SK-N-SH (cell line): ENCODE results near the gene CEACAM5.

Experiments
- CTCF ChIP-seq: fragments of 200-600 bp; sonication (generic); IDR thresholded peaks from 2 replicates; pipeline ENCODE4 v1.6.1; 2017; ENCODE audit warnings: antibody characterized with exemption, mild to moderate bottlenecking, moderate library complexity
- EP300 ChIP-seq, 2 experiments: IDR thresholded peaks; 2 replicates each; pipeline versions ENCODE4 v1.4.0 to v1.6.1; 2012; ENCODE audit warnings: borderline replicate concordance in 1 of 2, low read depth in 1 of 2, low read length in 1 of 2
- FOSL2 ChIP-seq: IDR thresholded peaks from 2 replicates; pipeline ENCODE4 v1.4.0; 2012; ENCODE audit warnings: low read depth, mild to moderate bottlenecking, moderate library complexity, borderline replicate concordance
- GABPA ChIP-seq: IDR thresholded peaks from 2 replicates; pipeline ENCODE4 v1.4.0; 2012; ENCODE audit warnings: low read depth, mild to moderate bottlenecking
- RAD21 ChIP-seq: IDR thresholded peaks from 2 replicates; pipeline ENCODE4 v1.6.1; 2012; ENCODE audit warnings: mild to moderate bottlenecking, low read length
- RCOR1 ChIP-seq: fragments of 150-350 bp; IDR thresholded peaks from 2 replicates; pipeline ENCODE4 v1.6.1; 2017; ENCODE audit warnings: antibody characterized with exemption, low read length
- RXRA ChIP-seq: IDR thresholded peaks from 2 replicates; pipeline ENCODE4 v1.4.0; 2012; ENCODE audit warnings: low read depth, mild to moderate bottlenecking, borderline replicate concordance
- SIN3A ChIP-seq: IDR thresholded peaks from 2 replicates; pipeline ENCODE4 v1.6.1; 2012; ENCODE audit warnings: low read depth, mild to moderate bottlenecking, low read length, moderate library complexity, borderline replicate concordance
- TAF1 ChIP-seq: IDR thresholded peaks from 2 replicates; pipeline ENCODE4 v1.6.1; 2012; ENCODE audit warnings: low read depth, mild to moderate bottlenecking, low read length, moderate library complexity, borderline replicate concordance
- USF1 ChIP-seq: IDR thresholded peaks from 2 replicates; pipeline ENCODE4 v1.4.0; 2012; ENCODE audit warnings: low read depth, borderline replicate concordance
- USF2 ChIP-seq: fragments of 150-350 bp; IDR thresholded peaks from 2 replicates; pipeline ENCODE4 v1.6.1; 2017; ENCODE audit warnings: antibody characterized with exemption, low read length, low read depth, borderline replicate concordance

DNA sequence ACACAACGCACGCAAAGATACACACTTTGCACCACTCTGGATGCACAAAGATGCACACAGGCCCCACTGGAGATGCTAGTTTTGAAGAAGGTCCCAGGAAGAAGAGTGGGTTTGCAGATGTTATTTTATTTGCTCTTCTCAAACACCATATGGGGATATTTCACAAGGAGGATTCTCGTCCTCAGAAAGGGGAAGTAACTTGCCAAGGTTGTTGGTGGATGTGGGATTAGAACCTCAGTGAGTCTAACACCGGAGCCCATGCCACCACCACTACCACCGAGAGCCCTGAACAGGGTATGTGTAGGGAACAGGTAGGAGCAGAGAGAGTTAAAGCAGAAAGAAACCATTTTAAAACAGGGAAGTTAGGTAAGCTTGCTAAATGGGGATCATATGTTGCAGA is 37.3 kb downstream of the CEACAM5 start:
- TF ChIP-seq FOSL2 (no peak), RAD21 (no peak), CTCF (no peak), USF1 (no peak), TAF1 (no peak), RCOR1 (no peak), EP300 (IDR thresholded peaks at IDR 0.05; ENCODE audit: borderline replicate concordance in 1 of 2, low read depth in 1 of 2, low read length in 1 of 2) (no peak), SIN3A (no peak), GABPA (no peak), USF2 (no peak), RXRA (no peak)
